Gastroesophageal sphincter (tissue), 4 donors: ENCODE measurements around the gene POC1A. TPM values are rescaled to one million over a fixed set of nuclear protein-coding genes. Genes with fewer than 3 reads are reported as not detected.
A peak's percentile ranks its signal among the peaks of the same experiment; 100 is the strongest.

Experiments
- ATAC-seq: fragments of 150-250 bp; one replicate; pipeline ENCODE4 v1.9.1; 2016; ENCODE audit warnings: mild to moderate bottlenecking, moderate library complexity
- H3K27ac ChIP-seq, 4 donors: fragments of 200-600 bp; sonication (generic) in 3 of 4; 1 replicate in 3 of 4; 2 replicates in 1 of 4; pipeline ENCODE4 v1.5.1; 2016 to 2019
- H3K27me3 ChIP-seq: fragments of 200-600 bp; sonication (generic); one replicate; pipeline ENCODE4 v1.5.1; 2019
- H3K36me3 ChIP-seq, 2 donors: fragments of 200-600 bp; sonication (generic); one replicate each; pipeline ENCODE4 v1.5.1; 2019; ENCODE audit warnings: control low read depth in 1 of 2
- H3K4me1 ChIP-seq, 3 donors: fragments of 200-600 bp; sonication (generic); 1 replicate in 2 of 3; 2 replicates in 1 of 3; pipeline ENCODE4 v1.5.1; 2016 to 2019; ENCODE audit warnings: control low read depth in 2 of 3
- H3K4me3 ChIP-seq, 2 donors: fragments of 200-600 bp; sonication (generic); one replicate each; pipeline ENCODE4 v1.5.1; 2019; ENCODE audit warnings: mild to moderate bottlenecking in 1 of 2, moderate library complexity in 1 of 2
- H3K9me3 ChIP-seq, 3 donors: fragments of 200-600 bp; sonication (generic); one replicate each; pipeline ENCODE4 v1.5.1; 2017 to 2019; ENCODE audit warnings: control low read depth in 2 of 3
- EP300 ChIP-seq: sonication (generic); formaldehyde crosslinking; IDR thresholded peaks from one replicate; pipeline ENCODE4 v1.6.1; 2017; ENCODE audit warnings: antibody characterized with exemption, mild to moderate bottlenecking
- POLR2A ChIP-seq, 2 donors: fragments of 450-650 bp; IDR thresholded peaks; one replicate each; pipeline ENCODE4 v1.6.1; 2017; ENCODE audit warnings: antibody characterized with exemption in 2 of 2, mild to moderate bottlenecking in 2 of 2, moderate library complexity in 1 of 2
- POLR2AphosphoS5 ChIP-seq: sonication (generic); formaldehyde crosslinking; IDR thresholded peaks from one replicate; pipeline ENCODE4 v1.6.1; 2017; ENCODE audit warnings: antibody characterized with exemption
- WGBS, 2 donors: methylation state at CpG; one replicate each; pipeline ENCODE4 v1.1.5; 2018; ENCODE audit warnings: low coverage in 1 of 2; 5-methylcytosine and 5-hydroxymethylcytosine counted together
- total RNA-seq, 4 donors: library from RNA; depleted of rRNA; stranded (reverse); fragments of >200 nt; gene quantifications; one replicate each; pipeline ENCODE4 v1.1.0, GENCODE V29; 2016
- TF ChIP-seq, protein P1 (sequence below), 4 experiments: fragments of 200-600 bp in 2 of 4; fragments of 450-650 bp in 2 of 4; sonication (generic) in 1 of 4; IDR thresholded peaks; one replicate each; pipeline ENCODE4 v1.5.1; 2017 to 2019; ENCODE audit warnings: antibody characterized with exemption in 4 of 4, mild to moderate bottlenecking in 2 of 4, moderate library complexity in 2 of 4

The POC1A gene
- total RNA-seq, 4 donors from 2014 or later = 0.73 to 1.7 (median 0.93) TPM

DNA sequence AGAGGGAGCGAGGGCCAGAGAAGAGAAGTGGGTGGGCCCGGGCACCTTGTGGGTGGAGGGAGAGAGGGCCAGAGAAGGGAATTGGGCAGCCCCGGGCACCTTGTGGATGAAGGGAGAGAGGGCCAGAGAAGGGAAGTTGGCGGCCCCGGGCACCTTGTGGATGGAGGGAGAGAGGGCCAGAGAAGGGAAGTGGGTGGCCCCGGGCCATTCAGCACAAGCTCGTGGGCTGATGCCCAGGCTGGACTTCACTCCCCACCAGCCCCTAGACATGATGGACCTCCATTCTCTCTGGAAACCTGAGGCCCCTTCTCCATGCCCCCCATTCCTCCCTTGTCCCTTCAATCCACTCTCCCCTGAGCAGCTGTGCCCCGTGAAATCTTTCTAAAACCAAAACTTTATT is 113.6 kb downstream of the POC1A start:
- Histone ChIP-seq H3K27ac (peak overlapping the region in 2 of 4 donors; percentile 14 to 57), H3K27me3 (no peaks in the 10 kb centered on the region), H3K4me1 (peaks cover 0 to 25% (median 0%) of the 10 kb centered on the region in 3 donors), H3K4me3 (no peak overlapping the region), H3K9me3 (no peaks in the 10 kb centered on the region), H3K36me3 (no peaks in the 10 kb centered on the region)
- WGBS, 2 donors = 76 to 79% methylated on average over 5 to 8 of the region's 8 CpGs
- ATAC-seq = no peak
- TF ChIP-seq, protein P1, sequence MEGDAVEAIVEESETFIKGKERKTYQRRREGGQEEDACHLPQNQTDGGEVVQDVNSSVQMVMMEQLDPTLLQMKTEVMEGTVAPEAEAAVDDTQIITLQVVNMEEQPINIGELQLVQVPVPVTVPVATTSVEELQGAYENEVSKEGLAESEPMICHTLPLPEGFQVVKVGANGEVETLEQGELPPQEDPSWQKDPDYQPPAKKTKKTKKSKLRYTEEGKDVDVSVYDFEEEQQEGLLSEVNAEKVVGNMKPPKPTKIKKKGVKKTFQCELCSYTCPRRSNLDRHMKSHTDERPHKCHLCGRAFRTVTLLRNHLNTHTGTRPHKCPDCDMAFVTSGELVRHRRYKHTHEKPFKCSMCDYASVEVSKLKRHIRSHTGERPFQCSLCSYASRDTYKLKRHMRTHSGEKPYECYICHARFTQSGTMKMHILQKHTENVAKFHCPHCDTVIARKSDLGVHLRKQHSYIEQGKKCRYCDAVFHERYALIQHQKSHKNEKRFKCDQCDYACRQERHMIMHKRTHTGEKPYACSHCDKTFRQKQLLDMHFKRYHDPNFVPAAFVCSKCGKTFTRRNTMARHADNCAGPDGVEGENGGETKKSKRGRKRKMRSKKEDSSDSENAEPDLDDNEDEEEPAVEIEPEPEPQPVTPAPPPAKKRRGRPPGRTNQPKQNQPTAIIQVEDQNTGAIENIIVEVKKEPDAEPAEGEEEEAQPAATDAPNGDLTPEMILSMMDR (IDR thresholded peaks at IDR 0.05) = no peak
- TF ChIP-seq POLR2A (IDR thresholded peaks at IDR 0.05) = no peak
- no peak for TF ChIP-seq POLR2AphosphoS5
- no peak for TF ChIP-seq EP300

DNA sequence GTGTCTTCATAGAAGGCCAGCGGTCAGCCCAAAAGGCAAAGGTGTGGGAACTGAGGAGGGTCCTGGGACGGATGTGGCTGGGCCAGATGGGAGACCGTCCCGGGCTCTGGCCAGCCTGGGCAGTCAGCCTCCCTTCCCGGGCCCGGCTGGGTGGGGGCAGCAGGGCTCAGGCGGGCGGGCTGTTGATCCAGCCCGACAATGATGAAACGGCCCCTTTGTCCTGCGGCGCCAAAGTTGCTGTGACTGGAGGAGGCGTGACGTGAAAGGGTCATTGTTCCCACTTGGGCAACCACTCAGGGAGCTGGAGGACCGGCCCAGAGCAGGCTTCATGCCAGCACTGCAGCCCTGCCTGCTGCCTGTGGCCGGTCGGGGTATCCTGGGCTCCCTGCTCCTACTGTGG is 114.4 kb downstream of the POC1A start:
- no CpG with 5 or more reads among the region's 17 CpGs for WGBS, 2 donors
- peak; percentile 75 for ATAC-seq
- Histone ChIP-seq H3K4me1 (peaks cover 0 to 25% (median 0%) of the 10 kb centered on the region in 3 donors), H3K27me3 (no peaks in the 10 kb centered on the region), H3K9me3 (no peaks in the 10 kb centered on the region), H3K4me3 (no peak overlapping the region), H3K36me3 (no peaks in the 10 kb centered on the region), H3K27ac (peak overlapping the region in 3 of 4 donors; percentile 37 to 62 (median 57))
- TF ChIP-seq, protein P1 (IDR thresholded peaks at IDR 0.05) = no peak
- TF ChIP-seq POLR2AphosphoS5 = no peak
- no peak for TF ChIP-seq POLR2A (IDR thresholded peaks at IDR 0.05)
- no peak for TF ChIP-seq EP300

DNA sequence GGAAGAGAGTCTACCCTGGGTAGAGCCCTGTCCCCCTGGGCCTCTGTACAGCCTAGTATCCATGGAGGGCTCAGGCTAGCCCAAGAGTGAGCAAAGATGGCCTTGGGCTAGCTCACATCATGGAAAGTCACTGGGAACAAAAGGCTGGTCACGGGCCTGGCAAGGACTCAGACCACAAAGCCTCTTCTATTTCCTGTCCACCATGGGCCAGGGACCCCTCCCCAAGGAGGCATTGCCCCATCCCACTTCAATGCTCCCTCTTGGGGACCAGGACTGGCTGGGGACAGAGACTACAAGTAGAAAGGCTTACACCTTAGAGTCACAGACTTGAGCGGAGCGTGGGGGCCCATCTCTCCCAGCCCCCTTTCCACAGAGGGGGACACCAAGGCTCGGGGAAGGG is 114.8 kb downstream of the POC1A start:
- H3K4me1 ChIP-seq = peaks cover 0 to 21% (median 0%) of the 10 kb centered on the region in 3 donors
- H3K36me3 ChIP-seq = no peaks in the 10 kb centered on the region
- peak overlapping the region in 3 of 4 donors; percentile 37 to 62 (median 57) for H3K27ac ChIP-seq
- ATAC-seq = no peak
- H3K9me3 ChIP-seq = no peaks in the 10 kb centered on the region
- no CpG with 5 or more reads among the region's 4 CpGs for WGBS, 2 donors
- TF ChIP-seq EP300 (no peak), POLR2A (IDR thresholded peaks at IDR 0.05) (no peak), POLR2AphosphoS5 (no peak)
- TF ChIP-seq, protein P1 (IDR thresholded peaks at IDR 0.05) = no peak
- H3K27me3 ChIP-seq = no peaks in the 10 kb centered on the region
- no peak overlapping the region for H3K4me3 ChIP-seq

DNA sequence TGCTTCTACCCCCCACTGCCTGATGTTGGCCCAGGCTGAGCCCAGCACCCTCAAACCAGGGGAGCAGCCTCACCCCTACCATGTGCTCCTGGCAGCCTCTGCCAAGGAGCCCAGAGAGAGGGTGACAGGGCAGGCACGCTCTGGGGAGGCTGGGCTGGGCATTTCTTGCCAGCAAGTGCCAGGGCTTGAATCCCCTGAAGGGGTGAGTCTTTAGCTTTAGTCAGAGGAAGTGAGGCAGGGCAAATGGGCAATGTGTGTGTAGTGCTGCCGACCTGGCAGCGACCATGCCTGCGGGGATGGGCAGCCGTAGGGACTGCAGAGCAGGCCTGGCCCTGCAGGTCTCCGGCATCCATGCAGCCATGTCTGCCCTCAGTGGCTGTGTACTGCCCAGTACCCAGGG is 116.0 kb downstream of the POC1A start:
- Histone ChIP-seq H3K36me3 (no peaks in the 10 kb centered on the region), H3K27ac (no peak overlapping the region), H3K4me1 (peaks cover 0 to 9% (median 0%) of the 10 kb centered on the region in 3 donors), H3K9me3 (no peaks in the 10 kb centered on the region), H3K27me3 (no peaks in the 10 kb centered on the region), H3K4me3 (no peak overlapping the region)
- TF ChIP-seq POLR2A (IDR thresholded peaks at IDR 0.05) (no peak), EP300 (no peak), POLR2AphosphoS5 (no peak)
- TF ChIP-seq, protein P1 (IDR thresholded peaks at IDR 0.05) = no peak
- WGBS, 2 donors = no CpG with 5 or more reads among the region's 6 CpGs
- ATAC-seq = no peak

DNA sequence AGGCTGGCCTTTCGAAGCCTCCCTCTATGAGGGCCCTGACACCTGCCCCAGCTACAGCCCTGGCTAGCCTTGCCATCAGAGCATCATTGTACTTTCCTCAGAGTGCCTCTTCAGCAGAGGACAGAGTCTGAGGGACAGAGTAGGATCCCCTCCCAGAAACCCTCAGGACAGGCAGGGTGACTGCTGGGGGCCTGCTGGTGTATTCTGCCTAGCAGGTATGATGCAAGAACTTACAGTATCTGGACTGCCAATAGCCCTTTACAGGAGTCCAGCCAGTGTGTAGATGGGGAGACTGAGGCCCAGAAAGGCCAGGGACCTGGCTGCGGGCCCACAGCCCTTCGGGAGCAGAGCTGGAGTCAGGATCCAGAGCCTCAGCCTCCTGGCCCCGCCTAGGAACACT is 116.9 kb downstream of the POC1A start:
- Histone ChIP-seq H3K36me3 (no peaks in the 10 kb centered on the region), H3K27me3 (no peaks in the 10 kb centered on the region), H3K9me3 (no peaks in the 10 kb centered on the region), H3K27ac (no peak overlapping the region), H3K4me3 (no peak overlapping the region), H3K4me1 (peaks cover 0 to 8% (median 0%) of the 10 kb centered on the region in 3 donors)
- no peak for ATAC-seq
- TF ChIP-seq POLR2AphosphoS5 = no peak
- TF ChIP-seq EP300 = no peak
- TF ChIP-seq, protein P1 (IDR thresholded peaks at IDR 0.05) = no peak
- TF ChIP-seq POLR2A (IDR thresholded peaks at IDR 0.05) = no peak
- no CpG with 5 or more reads among the region's 4 CpGs for WGBS, 2 donors
